Astrocyte (in vitro differentiated cells and primary cell): Measurements from ENCODE around the gene IFNA17. TPM values are rescaled to one million over a fixed set of nuclear protein-coding genes. Genes with fewer than 3 reads are reported as not detected.
"Not testable (repeated sequence)": the region's sequence is repeated elsewhere in the genome, so short reads cannot be mapped to it uniquely, and the experiment has no call there.

Experiments used
- DNase-seq: peaks from one replicate; pipeline ENCODE4 v3.0.0-alpha.2; 2010; ENCODE audit warnings: low read depth
- FAIRE-seq: peaks from 2 replicates; lab custom pipeline; 2011; peaks lifted over from hg19 to GRCh38; lab: Jason Lieb, UNC
- H2AFZ ChIP-seq: 2 replicates; pipeline ENCODE4 v1.6.0; 2012; ENCODE audit warnings: low read depth, low read length, inconsistent platforms
- H3K27ac ChIP-seq: 2 replicates; pipeline ENCODE4 v1.5.1; 2011; ENCODE audit warnings: low read depth, low read length, inconsistent platforms
- H3K27me3 ChIP-seq: 2 replicates; pipeline ENCODE4 v1.6.0; 2011; ENCODE audit warnings: low read length, inconsistent platforms; ENCODE audit not compliant: insufficient read depth
- H3K36me3 ChIP-seq: 2 replicates; pipeline ENCODE4 v1.5.1; 2011; ENCODE audit warnings: low read length, inconsistent platforms; ENCODE audit not compliant: insufficient read depth
- H3K4me1 ChIP-seq: 2 replicates; pipeline ENCODE4 v1.5.1; 2011; ENCODE audit warnings: low read length, inconsistent platforms; ENCODE audit not compliant: insufficient read depth
- H3K4me2 ChIP-seq: 2 replicates; pipeline ENCODE4 v1.6.0; 2012; ENCODE audit warnings: low read length, inconsistent platforms
- H3K4me3 ChIP-seq: 2 replicates; pipeline ENCODE4 v1.5.1; 2011; ENCODE audit warnings: low read depth, mild to moderate bottlenecking, low read length, inconsistent platforms; ENCODE audit not compliant: insufficient read depth
- H3K79me2 ChIP-seq: 2 replicates; pipeline ENCODE4 v1.6.0; 2012; ENCODE audit warnings: mild to moderate bottlenecking, low read length, inconsistent platforms; ENCODE audit not compliant: insufficient read depth
- H3K9ac ChIP-seq: 2 replicates; pipeline ENCODE4 v1.6.0; 2012; ENCODE audit warnings: mild to moderate bottlenecking, low read length, inconsistent platforms
- H3K9me3 ChIP-seq: 2 replicates; pipeline ENCODE4 v1.5.1; 2012; ENCODE audit warnings: low read depth, mild to moderate bottlenecking, low read length, inconsistent platforms; ENCODE audit not compliant: insufficient read depth
- H4K20me1 ChIP-seq: 2 replicates; pipeline ENCODE4 v1.6.0; 2012; ENCODE audit warnings: low read length, inconsistent platforms; ENCODE audit not compliant: insufficient read depth
- H3K27ac Mint-ChIP-seq: one replicate; pipeline ENCODE4 v1.8.0; 2021; ENCODE audit warnings: mild to moderate bottlenecking, mixed read lengths; ENCODE audit not compliant: unreplicated experiment
- H3K27me3 Mint-ChIP-seq: one replicate; pipeline ENCODE4 v1.8.0; 2021; ENCODE audit warnings: low read depth, mixed read lengths; ENCODE audit not compliant: unreplicated experiment
- H3K36me3 Mint-ChIP-seq: one replicate; pipeline ENCODE4 v1.8.0; 2021; ENCODE audit warnings: low read depth, mixed read lengths; ENCODE audit not compliant: unreplicated experiment
- H3K4me1 Mint-ChIP-seq: one replicate; pipeline ENCODE4 v1.8.0; 2021; ENCODE audit warnings: low read depth, mixed read lengths; ENCODE audit not compliant: unreplicated experiment
- H3K4me3 Mint-ChIP-seq: one replicate; pipeline ENCODE4 v1.8.0; 2021; ENCODE audit warnings: mild to moderate bottlenecking, moderate library complexity, mixed read lengths; ENCODE audit not compliant: unreplicated experiment
- H3K9me3 Mint-ChIP-seq: one replicate; pipeline ENCODE4 v1.8.0; 2021; ENCODE audit warnings: mild to moderate bottlenecking, mixed read lengths; ENCODE audit not compliant: unreplicated experiment
- CTCF ChIP-seq: IDR thresholded peaks from 2 replicates; pipeline ENCODE4 v1.5.1; 2011; ENCODE audit warnings: low read depth, mild to moderate bottlenecking, inconsistent platforms, low read length, moderate library complexity; ENCODE audit not compliant: insufficient read depth
- EZH2 ChIP-seq: IDR thresholded peaks from 2 replicates; pipeline ENCODE4 v1.6.1; 2012; ENCODE audit warnings: mild to moderate bottlenecking, low read length, inconsistent platforms; ENCODE audit not compliant: insufficient read depth
- total RNA-seq: library from RNA; stranded (reverse); gene quantifications from 2 replicates; pipeline ENCODE4 v1.2.1, GENCODE V29; 2021

The IFNA17 gene
- total RNA-seq, 1 donor from 2014 or later, result not detected

- H3K27me3 ChIP-seq, result peaks cover 8% of the 10 kb centered on the region
- no peak for TF ChIP-seq CTCF
- no peak for TF ChIP-seq EZH2
- no peak within 1 kb of the TSS for H3K27ac Mint-ChIP-seq
- H3K36me3 ChIP-seq, result no peaks in the 10 kb centered on the region
- no peaks in the 10 kb centered on the region for H3K9me3 ChIP-seq
- H3K79me2 ChIP-seq, result no peaks in the 10 kb centered on the region
- no peaks in the 10 kb centered on the region for H3K9me3 Mint-ChIP-seq
- DNase-seq (no peak), FAIRE-seq (no peak)
- H2AFZ ChIP-seq, result no peak within 1 kb of the TSS
- H3K27me3 Mint-ChIP-seq, result peaks cover 13% of the 10 kb centered on the region
- no peak within 1 kb of the TSS for H3K27ac ChIP-seq
- H3K4me3 Mint-ChIP-seq, result no peak within 1 kb of the TSS
- no peak within 1 kb of the TSS for H3K9ac ChIP-seq
- H3K36me3 Mint-ChIP-seq, result no peaks in the 10 kb centered on the region
- H3K4me1 Mint-ChIP-seq, result no peaks in the 10 kb centered on the region
- no peaks in the 10 kb centered on the region for H3K4me1 ChIP-seq
- no peak within 1 kb of the TSS for H3K4me2 ChIP-seq
- no peak within 1 kb of the TSS for H3K4me3 ChIP-seq
- H4K20me1 ChIP-seq, result no peaks in the 10 kb centered on the region
Observed at GRCh38 chr9:21239911-21240310, 11.9 kb upstream of the IFNA17 start, which contains the start of gene IFNA14. TSS of gene IFNA14 (minus strand) at chr9:21240005. CDS start at chr9:21239935, 70 bp downstream.

GRCh38 chr9:21236360-21236714 lies 8.3 kb upstream of the IFNA17 start:
- not testable (repeated sequence) for FAIRE-seq

GRCh38 chr9:21235468-21236359 lies 7.7 kb upstream of the IFNA17 start:
- TF ChIP-seq CTCF, result peak; percentile 68
- not testable (repeated sequence) for H3K9me3 ChIP-seq, H3K27me3 ChIP-seq, H4K20me1 ChIP-seq, H3K9ac ChIP-seq, H3K27ac ChIP-seq, H3K36me3 ChIP-seq, H3K4me3 ChIP-seq, H3K4me1 ChIP-seq, FAIRE-seq, H3K27ac Mint-ChIP-seq, H2AFZ ChIP-seq, H3K4me1 Mint-ChIP-seq, H3K9me3 Mint-ChIP-seq, H3K79me2 ChIP-seq, H3K36me3 Mint-ChIP-seq, H3K4me3 Mint-ChIP-seq
- peaks cover 26% of the 10 kb centered on the region for H3K27me3 Mint-ChIP-seq
- DNase-seq, result peak; percentile 16
- peak overlapping the region; percentile 33 for H3K4me2 ChIP-seq

More at GRCh38 chr9:21236360-21236714, 8.3 kb upstream of the IFNA17 start:
- not testable (repeated sequence) for H3K79me2 ChIP-seq, H3K4me1 ChIP-seq, H3K4me2 ChIP-seq, H3K4me3 ChIP-seq, H3K9ac ChIP-seq, H3K9me3 Mint-ChIP-seq, H3K36me3 ChIP-seq, H4K20me1 ChIP-seq, H3K27me3 ChIP-seq, DNase-seq, H2AFZ ChIP-seq, H3K9me3 ChIP-seq, H3K4me3 Mint-ChIP-seq, H3K27ac ChIP-seq, H3K36me3 Mint-ChIP-seq, H3K4me1 Mint-ChIP-seq, H3K27ac Mint-ChIP-seq
- peaks cover 23% of the 10 kb centered on the region for H3K27me3 Mint-ChIP-seq
